ENCODE results near the gene KRTAP4-7.
"Not testable (repeated sequence)": the region's sequence is repeated elsewhere in the genome, so short reads cannot be mapped to it uniquely, and the experiment has no call there.

GRCh38 chr17:41054556-41054955 lies 29.4 kb upstream of the KRTAP4-7 start:
- TF ChIP-seq CTCF (conservative IDR thresholded peaks at IDR 0.05; ENCODE audit: low read depth, low read length); POLR2A (IDR thresholded peaks at IDR 0.05; ENCODE audit: low read depth, low read length): not testable (repeated sequence)
